Vagina (tissue), 2 donors: ENCODE results near the gene PSMG3. TPM values are rescaled to one million over a fixed set of nuclear protein-coding genes. Genes with fewer than 3 reads are reported as not detected.

Source experiments
- DNase-seq, 2 donors: peaks; one replicate each; pipeline ENCODE4 v3.0.0-alpha.2; 2017; ENCODE audit errors: extremely low spot score in 2 of 2
- H3K27ac ChIP-seq: fragments of 200-600 bp; sonication (generic); one replicate; pipeline ENCODE4 v1.5.1; 2019
- H3K27me3 ChIP-seq: fragments of 200-600 bp; sonication (generic); one replicate; pipeline ENCODE4 v1.5.1; 2019
- H3K36me3 ChIP-seq, 2 donors: fragments of 200-600 bp; sonication (generic); one replicate each; pipeline ENCODE4 v1.5.1; 2017 to 2019
- H3K4me1 ChIP-seq: fragments of 200-600 bp; sonication (generic); one replicate; pipeline ENCODE4 v1.5.1; 2019
- H3K4me3 ChIP-seq, 2 donors: fragments of 200-600 bp; sonication (generic); 1 replicate in 1 of 2; 2 replicates in 1 of 2; pipeline ENCODE4 v1.5.1; 2016 to 2019
- H3K9me3 ChIP-seq: fragments of 200-600 bp; sonication (generic); one replicate; pipeline ENCODE4 v1.5.1; 2019
- POLR2A ChIP-seq, 2 donors: fragments of 450-650 bp; IDR thresholded peaks; one replicate each; pipeline ENCODE4 v1.6.1; 2017; ENCODE audit warnings: antibody characterized with exemption in 2 of 2, mild to moderate bottlenecking in 2 of 2, moderate library complexity in 2 of 2
- POLR2AphosphoS5 ChIP-seq, 2 donors: sonication (generic); formaldehyde crosslinking; IDR thresholded peaks; one replicate each; pipeline ENCODE4 v1.9.0; 2017; ENCODE audit warnings: antibody characterized with exemption in 2 of 2, mild to moderate bottlenecking in 2 of 2, low read depth in 1 of 2; ENCODE audit not compliant: insufficient read depth in 1 of 2
- intact Hi-C: fragments of 100-400 bp; cut with DNase I; formaldehyde crosslinking; loops from one replicate; pipeline ENCODE4 v1.15.1; 2023
- total RNA-seq: library from RNA; depleted of rRNA; stranded (reverse); fragments of >200 nt; gene quantifications from one replicate; pipeline ENCODE4 v1.2.3, GENCODE V29; 2016
- TF ChIP-seq, protein P1 (sequence below), 3 experiments: fragments of 450-650 bp in 2 of 3; fragments of 200-600 bp in 1 of 3; sonication (generic) in 1 of 3; IDR thresholded peaks; one replicate each; pipeline ENCODE4 v1.5.1; 2017 to 2019; ENCODE audit warnings: antibody characterized with exemption in 3 of 3, mild to moderate bottlenecking in 2 of 3, moderate library complexity in 2 of 3

Gene PSMG3
- 49.6 TPM for total RNA-seq

DNA sequence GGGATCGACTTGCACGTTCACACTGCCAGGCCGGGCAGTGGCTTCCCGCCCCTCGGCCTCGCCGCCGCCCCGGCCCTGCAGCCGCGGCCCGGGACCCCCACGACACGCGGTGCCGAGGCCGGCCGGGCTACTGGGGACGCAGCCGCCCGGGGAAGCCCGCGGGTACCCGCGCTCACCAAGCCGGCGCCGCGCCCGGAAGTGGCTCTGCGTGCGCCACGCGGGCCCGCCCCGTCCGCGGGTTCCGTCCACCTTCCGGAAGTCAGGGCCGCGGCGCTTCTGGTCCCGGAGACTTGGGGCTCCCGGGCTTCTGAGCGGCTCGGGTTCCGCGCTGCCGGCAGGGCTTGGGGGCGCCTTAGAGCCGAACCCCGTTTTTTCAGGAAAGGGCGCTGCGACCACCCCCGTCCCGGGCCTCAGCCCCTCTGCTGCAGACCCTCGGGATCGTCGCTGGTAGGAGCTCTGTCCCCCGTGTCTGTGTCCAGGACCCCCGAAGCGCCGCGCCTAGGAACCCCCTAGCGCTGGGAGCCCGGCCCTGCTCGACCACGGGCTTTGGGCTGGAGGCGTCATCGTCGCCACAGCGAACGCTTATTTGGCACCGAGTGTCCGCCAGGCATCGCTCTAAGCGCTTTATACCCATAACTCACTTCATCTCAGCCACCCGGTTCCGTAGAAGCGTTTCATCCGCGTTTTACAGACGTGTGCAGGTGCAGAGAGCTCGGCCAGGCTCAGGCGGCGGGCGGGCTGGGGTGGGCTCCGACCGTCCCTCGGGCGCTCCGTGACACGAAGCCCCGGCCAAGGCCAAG, at the start of gene PSMG3:
Gene PSMG3 (minus strand): TSS at position 200 of the 800 bp plus-strand sequence. CDS start 693 bp downstream, outside the sequence.
- intact Hi-C loops: loop anchor here (5.0 to 10.0 kb wide), 3 partner anchors 38 to 785 kb away; partner anchors contain the start of genes EIF3B, INTS1 and MAFK
- H3K36me3 ChIP-seq: peaks cover 0 to 7% of the 10 kb centered on the region in 2 donors
- peak in 1 of 2 donors; percentile 89 for DNase-seq
- H3K27me3 ChIP-seq: no peaks in the 10 kb centered on the region
- no peaks in the 10 kb centered on the region for H3K9me3 ChIP-seq
- peak within 1 kb of the TSS; percentile 93 for H3K27ac ChIP-seq
- H3K4me1 ChIP-seq: peaks cover 49% of the 10 kb centered on the region
- TF ChIP-seq POLR2A (IDR thresholded peaks at IDR 0.05) (peak in 1 of 2 donors; percentile 66), POLR2AphosphoS5 (IDR thresholded peaks at IDR 0.05; ENCODE audit: insufficient read depth in 1 of 2, low read depth in 1 of 2) (peak; percentile 47 to 82)
- TF ChIP-seq, protein P1, sequence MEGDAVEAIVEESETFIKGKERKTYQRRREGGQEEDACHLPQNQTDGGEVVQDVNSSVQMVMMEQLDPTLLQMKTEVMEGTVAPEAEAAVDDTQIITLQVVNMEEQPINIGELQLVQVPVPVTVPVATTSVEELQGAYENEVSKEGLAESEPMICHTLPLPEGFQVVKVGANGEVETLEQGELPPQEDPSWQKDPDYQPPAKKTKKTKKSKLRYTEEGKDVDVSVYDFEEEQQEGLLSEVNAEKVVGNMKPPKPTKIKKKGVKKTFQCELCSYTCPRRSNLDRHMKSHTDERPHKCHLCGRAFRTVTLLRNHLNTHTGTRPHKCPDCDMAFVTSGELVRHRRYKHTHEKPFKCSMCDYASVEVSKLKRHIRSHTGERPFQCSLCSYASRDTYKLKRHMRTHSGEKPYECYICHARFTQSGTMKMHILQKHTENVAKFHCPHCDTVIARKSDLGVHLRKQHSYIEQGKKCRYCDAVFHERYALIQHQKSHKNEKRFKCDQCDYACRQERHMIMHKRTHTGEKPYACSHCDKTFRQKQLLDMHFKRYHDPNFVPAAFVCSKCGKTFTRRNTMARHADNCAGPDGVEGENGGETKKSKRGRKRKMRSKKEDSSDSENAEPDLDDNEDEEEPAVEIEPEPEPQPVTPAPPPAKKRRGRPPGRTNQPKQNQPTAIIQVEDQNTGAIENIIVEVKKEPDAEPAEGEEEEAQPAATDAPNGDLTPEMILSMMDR (IDR thresholded peaks at IDR 0.05): peak in 1 of 3 experiments; percentile 13
- H3K4me3 ChIP-seq: peak within 1 kb of the TSS; percentile 95 to 97

- intact Hi-C loops: no loop called here
- no peaks in the 10 kb centered on the region for H3K27me3 ChIP-seq
- TF ChIP-seq, protein P1 (IDR thresholded peaks at IDR 0.05): no peak
- TF ChIP-seq POLR2A (IDR thresholded peaks at IDR 0.05): no peak
- no peak for TF ChIP-seq POLR2AphosphoS5 (IDR thresholded peaks at IDR 0.05; ENCODE audit: insufficient read depth in 1 of 2, low read depth in 1 of 2)
These were observed 48.6 kb upstream of the PSMG3 start for GRCh38 chr7:1618475-1618874.

DNA sequence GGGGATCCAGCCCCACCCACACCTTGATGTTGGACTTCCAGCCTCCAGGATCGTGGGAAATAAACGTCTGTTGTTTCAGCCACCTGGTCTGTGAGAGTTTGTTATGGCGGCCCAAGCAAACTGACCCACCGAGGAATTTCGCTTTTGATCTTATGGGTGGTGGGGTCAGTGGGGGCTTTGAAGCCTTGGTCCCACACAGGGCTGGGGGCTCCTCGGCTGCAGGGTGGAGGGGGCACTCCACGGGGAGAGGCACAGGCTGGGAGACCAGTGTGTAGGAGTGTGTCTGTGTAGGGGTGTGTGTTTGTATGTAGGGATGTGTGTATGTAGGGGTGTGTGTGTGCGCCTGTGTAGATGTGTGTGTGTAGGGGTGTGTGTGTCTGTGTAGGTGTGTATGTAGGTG, 48.1 kb upstream of the PSMG3 start:
- no peaks in the 10 kb centered on the region for H3K36me3 ChIP-seq
- H3K4me1 ChIP-seq: no peaks in the 10 kb centered on the region
- TF ChIP-seq POLR2AphosphoS5 (IDR thresholded peaks at IDR 0.05; ENCODE audit: insufficient read depth in 1 of 2, low read depth in 1 of 2) (no peak), POLR2A (IDR thresholded peaks at IDR 0.05) (no peak)
- TF ChIP-seq, protein P1 (IDR thresholded peaks at IDR 0.05): no peak
- no peak overlapping the region for H3K4me3 ChIP-seq
- H3K27ac ChIP-seq: no peak overlapping the region
- H3K9me3 ChIP-seq: no peaks in the 10 kb centered on the region
- intact Hi-C loops: no loop called here
- DNase-seq: no peak
- H3K27me3 ChIP-seq: no peaks in the 10 kb centered on the region

More at GRCh38 chr7:1618475-1618874, 48.6 kb upstream of the PSMG3 start:
- Histone ChIP-seq H3K4me1 (no peaks in the 10 kb centered on the region), H3K9me3 (no peaks in the 10 kb centered on the region), H3K36me3 (no peaks in the 10 kb centered on the region), H3K27ac (no peak overlapping the region), H3K4me3 (no peak overlapping the region)
- DNase-seq: no peak

- TF ChIP-seq, protein P1 (IDR thresholded peaks at IDR 0.05): no peak
- TF ChIP-seq POLR2A (IDR thresholded peaks at IDR 0.05) (no peak), POLR2AphosphoS5 (IDR thresholded peaks at IDR 0.05; ENCODE audit: insufficient read depth in 1 of 2, low read depth in 1 of 2) (no peak)
- H3K4me3 ChIP-seq: no peak overlapping the region
- no peak overlapping the region for H3K27ac ChIP-seq
- intact Hi-C loops: no loop called here
- H3K4me1 ChIP-seq: no peaks in the 10 kb centered on the region
- H3K36me3 ChIP-seq: no peaks in the 10 kb centered on the region
- DNase-seq: no peak
- no peaks in the 10 kb centered on the region for H3K9me3 ChIP-seq
- H3K27me3 ChIP-seq: no peaks in the 10 kb centered on the region
These were observed 46.9 kb upstream of the PSMG3 start for GRCh38 chr7:1616741-1617140.

GRCh38 chr7:1611708-1612241, 41.9 kb upstream of the PSMG3 start:
- Histone ChIP-seq H3K9me3 (no peaks in the 10 kb centered on the region), H3K36me3 (no peaks in the 10 kb centered on the region), H3K27me3 (no peaks in the 10 kb centered on the region), H3K4me1 (no peaks in the 10 kb centered on the region), H3K27ac (no peak overlapping the region), H3K4me3 (no peak overlapping the region)
- no peak for DNase-seq
- TF ChIP-seq POLR2A (IDR thresholded peaks at IDR 0.05): no peak
- TF ChIP-seq, protein P1 (IDR thresholded peaks at IDR 0.05): no peak
- no peak for TF ChIP-seq POLR2AphosphoS5 (IDR thresholded peaks at IDR 0.05; ENCODE audit: insufficient read depth in 1 of 2, low read depth in 1 of 2)
- intact Hi-C loops: no loop called here
